Kidney (tissue), 14 donors: ENCODE data around the gene KLRC2. TPM values are rescaled to one million over a fixed set of nuclear protein-coding genes. Genes with fewer than 3 reads are reported as not detected.
"Not testable (repeated sequence)": the region's sequence is repeated elsewhere in the genome, so short reads cannot be mapped to it uniquely, and the experiment has no call there.

Experiments used
- DNase-seq, 5 donors: peaks; one replicate each; pipeline ENCODE4 v3.0.0-alpha.2; 2013 to 2020
- FAIRE-seq: peaks from 2 replicates; lab custom pipeline; 2012; peaks lifted over from hg19 to GRCh38; lab: Jason Lieb, UNC
- H3K27ac ChIP-seq, 2 donors: one replicate each; pipeline ENCODE4 v1.7.0; 2013; ENCODE audit warnings: low read depth in 2 of 2, low read length in 2 of 2, inconsistent platforms in 1 of 2
- H3K27me3 ChIP-seq: one replicate; pipeline ENCODE4 v1.7.1; 2013; ENCODE audit warnings: low read length, inconsistent platforms; ENCODE audit not compliant: control insufficient read depth, insufficient read depth
- H3K36me3 ChIP-seq, 3 donors: one replicate each; pipeline versions ENCODE4 v1.7.0 to v1.7.1; 2013; ENCODE audit warnings: low read length in 3 of 3, control low read depth in 1 of 3, inconsistent platforms in 1 of 3; ENCODE audit not compliant: insufficient read depth in 3 of 3, control insufficient read depth in 2 of 3
- H3K4me1 ChIP-seq, 3 donors: one replicate each; pipeline versions ENCODE4 v1.7.0 to v1.7.1; 2013; ENCODE audit warnings: low read length in 3 of 3, inconsistent platforms in 1 of 3, low read depth in 1 of 3; ENCODE audit not compliant: control insufficient read depth in 2 of 3, insufficient read depth in 2 of 3
- H3K4me3 ChIP-seq, 3 donors: one replicate each; pipeline versions ENCODE4 v1.7.0 to v1.8.1; 2013; ENCODE audit warnings: low read length in 3 of 3, control low read depth in 1 of 3, inconsistent platforms in 1 of 3
- H3K9ac ChIP-seq, 3 donors: one replicate each; pipeline versions ENCODE4 v1.7.0 to v1.7.1; 2013; ENCODE audit warnings: low read length in 3 of 3, control low read depth in 1 of 3, inconsistent platforms in 1 of 3
- H3K9me3 ChIP-seq, 3 donors: one replicate each; pipeline versions ENCODE4 v1.7.0 to v1.7.1; 2013; ENCODE audit warnings: low read length in 3 of 3, control low read depth in 1 of 3, inconsistent platforms in 1 of 3; ENCODE audit not compliant: control insufficient read depth in 2 of 3, insufficient read depth in 1 of 3
- intact Hi-C: fragments of 100-400 bp; cut with DNase I; formaldehyde crosslinking; loops from one replicate; pipeline ENCODE4 v1.11.1; 2022
- polyA plus RNA-seq: library from polyadenylated mRNA; stranded (reverse); fragments of 350-450 nt; fragmentation: Illumina TruSeq; extraction: RNeasy Lipid Tissue Mini Kit (QIAGEN cat#74804); gene quantifications from one replicate; pipeline ENCODE4 v1.2.3, GENCODE V29; 2014; ENCODE audit warnings: low read depth, low replicate concordance; ENCODE audit not compliant: insufficient read depth
- total RNA-seq: library from RNA; stranded (reverse); fragmentation: NEBNext Ultra II Directional; extraction: Animal tissue kit (Norgen Biotek cat#: 25700); gene quantifications from one replicate; pipeline ENCODE4 v1.2.1, GENCODE V29; 2021
- TF ChIP-seq, protein P1 (sequence below): IDR thresholded peaks from 3 replicates; pipeline ENCODE4 v1.5.1; 2012; ENCODE audit warnings: mild to moderate bottlenecking, moderate library complexity, borderline replicate concordance; ENCODE audit not compliant: insufficient read depth; ENCODE audit errors: extremely low read depth
- donor health status: control.
- donor health status: control.
- donor health status: control.
- donor health status: control.
- donor health status: control.
- donor health status: DM: yes; HTN: yes; CAD: no.
- donor health status: Normal renal cell carcinoma (clear cell type).

Gene KLRC2
- total and polyA plus RNA-seq, 2 donors from 2014 or later = 0.50 TPM; not detected in 1

DNA sequence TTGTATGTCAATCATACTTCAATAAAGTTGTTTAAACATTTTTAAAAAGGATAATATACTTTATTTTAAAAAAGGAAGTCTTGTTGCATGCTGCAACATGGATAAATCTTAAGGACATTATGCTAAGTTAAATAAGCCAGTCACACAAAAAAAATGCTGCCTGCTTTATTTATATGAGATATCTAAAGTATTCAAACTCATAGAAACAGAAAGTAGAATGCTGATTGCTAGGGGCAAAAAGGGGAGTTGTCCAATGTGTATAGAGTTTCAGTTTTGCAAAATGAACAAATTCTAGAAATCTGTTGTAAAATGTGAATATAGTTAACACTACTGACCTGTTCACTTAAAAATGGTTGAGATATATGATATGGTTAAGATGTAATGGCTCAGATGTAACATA lies 35.0 kb downstream of the KLRC2 start:
- FAIRE-seq (no peak), DNase-seq (no peak)
- H3K4me3 ChIP-seq = no peak overlapping the region
- intact Hi-C loops = no loop called here
- H3K9ac ChIP-seq = no peak overlapping the region
- TF ChIP-seq, protein P1, sequence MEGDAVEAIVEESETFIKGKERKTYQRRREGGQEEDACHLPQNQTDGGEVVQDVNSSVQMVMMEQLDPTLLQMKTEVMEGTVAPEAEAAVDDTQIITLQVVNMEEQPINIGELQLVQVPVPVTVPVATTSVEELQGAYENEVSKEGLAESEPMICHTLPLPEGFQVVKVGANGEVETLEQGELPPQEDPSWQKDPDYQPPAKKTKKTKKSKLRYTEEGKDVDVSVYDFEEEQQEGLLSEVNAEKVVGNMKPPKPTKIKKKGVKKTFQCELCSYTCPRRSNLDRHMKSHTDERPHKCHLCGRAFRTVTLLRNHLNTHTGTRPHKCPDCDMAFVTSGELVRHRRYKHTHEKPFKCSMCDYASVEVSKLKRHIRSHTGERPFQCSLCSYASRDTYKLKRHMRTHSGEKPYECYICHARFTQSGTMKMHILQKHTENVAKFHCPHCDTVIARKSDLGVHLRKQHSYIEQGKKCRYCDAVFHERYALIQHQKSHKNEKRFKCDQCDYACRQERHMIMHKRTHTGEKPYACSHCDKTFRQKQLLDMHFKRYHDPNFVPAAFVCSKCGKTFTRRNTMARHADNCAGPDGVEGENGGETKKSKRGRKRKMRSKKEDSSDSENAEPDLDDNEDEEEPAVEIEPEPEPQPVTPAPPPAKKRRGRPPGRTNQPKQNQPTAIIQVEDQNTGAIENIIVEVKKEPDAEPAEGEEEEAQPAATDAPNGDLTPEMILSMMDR = no peak
- H3K9me3 ChIP-seq = no peaks in the 10 kb centered on the region
- H3K36me3 ChIP-seq = no peaks in the 10 kb centered on the region
- H3K27ac ChIP-seq = no peak overlapping the region
- no peaks in the 10 kb centered on the region for H3K4me1 ChIP-seq
- H3K27me3 ChIP-seq = no peaks in the 10 kb centered on the region

GRCh38 chr12:10398168-10398567 lies 37.6 kb downstream of the KLRC2 start:
- Histone ChIP-seq H3K4me3 (no peak overlapping the region), H3K27ac (no peak overlapping the region), H3K36me3 (no peaks in the 10 kb centered on the region), H3K9ac (no peak overlapping the region), H3K4me1 (no peaks in the 10 kb centered on the region), H3K27me3 (no peaks in the 10 kb centered on the region), H3K9me3 (no peaks in the 10 kb centered on the region)
- no peak for FAIRE-seq
- TF ChIP-seq, protein P1 = no peak
- intact Hi-C loops = no loop called here
- DNase-seq = no peak

DNA sequence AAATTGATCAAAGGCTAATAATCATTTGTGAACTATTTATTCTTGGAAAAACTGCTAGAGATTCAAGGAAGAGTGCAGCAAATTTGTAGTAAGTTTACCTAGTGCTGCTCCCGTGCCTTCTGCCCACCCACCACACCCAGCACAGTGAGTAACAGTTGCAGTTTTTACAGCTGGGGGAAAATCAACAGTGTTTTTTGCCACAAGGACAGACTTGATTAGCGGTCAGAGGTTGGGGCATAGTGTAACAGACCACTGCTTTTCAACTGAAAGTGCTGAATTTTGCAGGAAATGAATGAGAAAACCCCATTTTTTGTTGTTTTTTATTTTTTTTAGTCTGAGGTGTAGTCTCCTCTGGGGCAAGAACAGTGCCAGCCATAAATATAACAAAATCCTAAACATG lies 38.5 kb downstream of the KLRC2 start:
- FAIRE-seq (no peak), DNase-seq (no peak)
- H3K36me3 ChIP-seq = no peaks in the 10 kb centered on the region
- no peaks in the 10 kb centered on the region for H3K4me1 ChIP-seq
- no peaks in the 10 kb centered on the region for H3K9me3 ChIP-seq
- no peaks in the 10 kb centered on the region for H3K27me3 ChIP-seq
- intact Hi-C loops = no loop called here
- TF ChIP-seq, protein P1 = no peak
- H3K27ac ChIP-seq = no peak overlapping the region
- H3K9ac ChIP-seq = no peak overlapping the region
- H3K4me3 ChIP-seq = no peak overlapping the region

GRCh38 chr12:10396176-10396575 lies 39.6 kb downstream of the KLRC2 start:
- H3K9me3 ChIP-seq, intact Hi-C loops, H3K36me3 ChIP-seq, H3K27ac ChIP-seq, H3K4me1 ChIP-seq, DNase-seq, FAIRE-seq, H3K9ac ChIP-seq, H3K27me3 ChIP-seq, H3K4me3 ChIP-seq: not testable (repeated sequence)
